Endothelial cell of umbilical vein (primary cell): ENCODE measurements around the gene MICALL1. TPM values are rescaled to one million over a fixed set of nuclear protein-coding genes. Genes with fewer than 3 reads are reported as not detected.

ENCODE experiments used
- BruUV-seq: library from RNA; stranded (reverse); fragments of 400-500 nt; replicated peaks from 2 replicates; lab custom pipeline; 2021; lab: Mats Ljungman, UMichigan
- CTCF ChIA-PET: fragments of 300-600, 350-600 bp; sonication (Branson Sonifier 250); formaldehyde crosslinking; loops from one replicate; lab custom pipeline; 2021; ENCODE audit warnings: antibody characterized with exemption, inconsistent platforms; lab: Charles Lee
- POLR2A ChIA-PET: fragments of 300-600, 350-600 bp; sonication (Branson Sonifier 250); formaldehyde crosslinking; loops from one replicate; lab custom pipeline; 2021; ENCODE audit warnings: antibody characterized with exemption, inconsistent platforms; lab: Charles Lee
- DNase-seq: peaks from one replicate; pipeline ENCODE4 v3.0.0-alpha.2; 2011; ENCODE audit warnings: low read depth, low spot score
- FAIRE-seq: peaks from 2 replicates; lab custom pipeline; 2011; peaks lifted over from hg19 to GRCh38; lab: Jason Lieb, UNC
- H2AFZ ChIP-seq: 2 replicates; pipeline ENCODE4 v1.6.0; 2012; ENCODE audit warnings: low read depth, low read length, control low read depth, inconsistent platforms
- H3K27ac ChIP-seq: 2 replicates; pipeline ENCODE4 v1.5.1; 2011; ENCODE audit warnings: low read depth, mild to moderate bottlenecking, control low read depth, low read length, moderate library complexity; ENCODE audit not compliant: insufficient read depth
- H3K27me3 ChIP-seq, 2 experiments: 2 replicates each; pipeline versions ENCODE4 v1.6.0 to v1.6.1; 2011; ENCODE audit warnings: low read length in 2 of 2, mixed read lengths in 1 of 2; ENCODE audit not compliant: control insufficient read depth in 2 of 2, insufficient read depth in 2 of 2
- H3K36me3 ChIP-seq, 2 experiments: 2 replicates in 1 of 2; 3 replicates in 1 of 2; pipeline ENCODE4 v1.5.1; 2011; ENCODE audit warnings: low read length in 2 of 2, mild to moderate bottlenecking in 1 of 2, moderate library complexity in 1 of 2; ENCODE audit not compliant: control insufficient read depth in 2 of 2, insufficient read depth in 2 of 2; ENCODE audit errors: extremely low read depth in 1 of 2
- H3K4me1 ChIP-seq: 3 replicates; pipeline ENCODE4 v1.5.1; 2011; ENCODE audit warnings: mild to moderate bottlenecking, low read length; ENCODE audit not compliant: control insufficient read depth, insufficient read depth; ENCODE audit errors: extremely low read depth
- H3K4me2 ChIP-seq: 2 replicates; pipeline ENCODE4 v1.6.1; 2011; ENCODE audit warnings: low read length, control low read depth, mixed read lengths; ENCODE audit not compliant: insufficient read depth
- H3K4me3 ChIP-seq, 3 experiments: fragments of 200-600 bp in 1 of 3; sonication (generic), shearing (Covaris generic) in 1 of 3; replicated peaks in 1 of 3; 2 replicates each; pipeline ENCODE4 v1.5.1; 2011 to 2016; ENCODE audit warnings: control low read depth in 3 of 3, low read length in 3 of 3, mild to moderate bottlenecking in 2 of 3, inconsistent platforms in 1 of 3, low read depth in 1 of 3, moderate library complexity in 1 of 3; ENCODE audit not compliant: insufficient read depth in 1 of 3
- H3K79me2 ChIP-seq: 2 replicates; pipeline ENCODE4 v1.6.0; 2012; ENCODE audit warnings: low read length, inconsistent platforms; ENCODE audit not compliant: control insufficient read depth, insufficient read depth
- H3K9ac ChIP-seq: replicated peaks from 2 replicates; pipeline ENCODE3; 2011; ENCODE audit warnings: low read length, control low read depth; ENCODE audit not compliant: insufficient read depth; ENCODE audit errors: extremely low read depth
- H3K9me1 ChIP-seq: replicated peaks from 3 replicates; pipeline ENCODE4 v1.6.0; 2011; ENCODE audit warnings: mild to moderate bottlenecking, low read length; ENCODE audit not compliant: control insufficient read depth, insufficient read depth; ENCODE audit errors: extremely low read depth
- H3K9me3 ChIP-seq: replicated peaks from 2 replicates; pipeline ENCODE4 v1.5.1; 2012; ENCODE audit warnings: low read length, inconsistent platforms; ENCODE audit not compliant: control insufficient read depth, insufficient read depth
- H4K20me1 ChIP-seq: replicated peaks from 2 replicates; pipeline ENCODE3; 2011; ENCODE audit warnings: mild to moderate bottlenecking, low read length; ENCODE audit not compliant: control insufficient read depth, insufficient read depth; ENCODE audit errors: extremely low read depth
- EZH2 ChIP-seq: IDR thresholded peaks from 2 replicates; pipeline ENCODE4 v1.6.1; 2012; ENCODE audit warnings: borderline replicate concordance, low read depth, mild to moderate bottlenecking, moderate library complexity, low read length, inconsistent platforms; ENCODE audit not compliant: severe bottlenecking
- FOS ChIP-seq: IDR thresholded peaks from 2 replicates; pipeline ENCODE4 v1.6.1; 2011; ENCODE audit warnings: mild to moderate bottlenecking, low read length, moderate library complexity, borderline replicate concordance; ENCODE audit not compliant: insufficient read depth
- GATA2 ChIP-seq: IDR thresholded peaks from 2 replicates; pipeline ENCODE4 v1.7.0; 2011; ENCODE audit warnings: low read depth, mild to moderate bottlenecking, moderate library complexity, mixed read lengths, low read length; ENCODE audit not compliant: insufficient read length, insufficient read depth
- JUN ChIP-seq: IDR thresholded peaks from 2 replicates; pipeline ENCODE4 v1.6.1; 2011; ENCODE audit warnings: borderline replicate concordance, low read depth; ENCODE audit not compliant: insufficient read length, insufficient read depth
- MYC ChIP-seq: IDR thresholded peaks from one replicate; pipeline ENCODE4 v1.6.1; 2011; ENCODE audit warnings: mild to moderate bottlenecking, low read depth, low read length
- POLR2A ChIP-seq: IDR thresholded peaks from 2 replicates; pipeline ENCODE4 v1.6.1; 2012; ENCODE audit warnings: low read depth, mild to moderate bottlenecking, control low read depth, low read length
- POLR2AphosphoS5 ChIP-seq: IDR thresholded peaks from 2 replicates; pipeline ENCODE4 v1.6.1; 2012; ENCODE audit warnings: low read depth, mild to moderate bottlenecking, control low read depth, low read length, moderate library complexity; ENCODE audit not compliant: insufficient read depth
- dilution Hi-C: fragments of 300-500 bp; cut with MboI; formaldehyde crosslinking; loops from one replicate; pipeline ENCODE4 v1.15.0; 2019; ENCODE audit warnings: low sequenced_read_pairs; ENCODE audit not compliant: extremely low pct_ligation_motif_present
- intact Hi-C: fragments of 100-400 bp; cut with micrococcal nuclease; formaldehyde crosslinking; loops from one replicate; pipeline ENCODE4 v1.10.0; 2022
- polyA plus RNA-seq, 4 experiments: library from polyadenylated mRNA; depleted of rRNA in 3 of 4; stranded (reverse) in 3 of 4; unstranded in 1 of 4; fragments of >200 nt; gene quantifications; 2 replicates each; pipeline versions ENCODE4 v1.2.1 to v1.2.3, GENCODE V29; 2011 to 2012; ENCODE audit warnings: missing spikeins in 1 of 4
- total RNA-seq: library from RNA; stranded (reverse); gene quantifications from 2 replicates; pipeline ENCODE4 v1.2.3, GENCODE V29; 2021
- TF ChIP-seq, protein P1 (sequence below): IDR thresholded peaks from 2 replicates; pipeline ENCODE4 v1.6.1; 2011; ENCODE audit not compliant: insufficient read depth, insufficient read length
- TF ChIP-seq, protein P2 (sequence below), 2 donors: IDR thresholded peaks; 1 replicate in 1 of 2; 2 replicates in 1 of 2; pipeline ENCODE4 v1.5.1; 2011; ENCODE audit warnings: low read length in 2 of 2, mild to moderate bottlenecking in 2 of 2, moderate library complexity in 2 of 2, control low read depth in 1 of 2, inconsistent platforms in 1 of 2, low read depth in 1 of 2; ENCODE audit not compliant: insufficient read depth in 1 of 2; ENCODE audit errors: extremely low read depth in 1 of 2

The MICALL1 gene
- total and polyA plus RNA-seq, 2 donors (not counting 3 experiments of a cell fraction or from before 2014, with no cell fraction given) = 23.9 to 66.9 TPM

DNA sequence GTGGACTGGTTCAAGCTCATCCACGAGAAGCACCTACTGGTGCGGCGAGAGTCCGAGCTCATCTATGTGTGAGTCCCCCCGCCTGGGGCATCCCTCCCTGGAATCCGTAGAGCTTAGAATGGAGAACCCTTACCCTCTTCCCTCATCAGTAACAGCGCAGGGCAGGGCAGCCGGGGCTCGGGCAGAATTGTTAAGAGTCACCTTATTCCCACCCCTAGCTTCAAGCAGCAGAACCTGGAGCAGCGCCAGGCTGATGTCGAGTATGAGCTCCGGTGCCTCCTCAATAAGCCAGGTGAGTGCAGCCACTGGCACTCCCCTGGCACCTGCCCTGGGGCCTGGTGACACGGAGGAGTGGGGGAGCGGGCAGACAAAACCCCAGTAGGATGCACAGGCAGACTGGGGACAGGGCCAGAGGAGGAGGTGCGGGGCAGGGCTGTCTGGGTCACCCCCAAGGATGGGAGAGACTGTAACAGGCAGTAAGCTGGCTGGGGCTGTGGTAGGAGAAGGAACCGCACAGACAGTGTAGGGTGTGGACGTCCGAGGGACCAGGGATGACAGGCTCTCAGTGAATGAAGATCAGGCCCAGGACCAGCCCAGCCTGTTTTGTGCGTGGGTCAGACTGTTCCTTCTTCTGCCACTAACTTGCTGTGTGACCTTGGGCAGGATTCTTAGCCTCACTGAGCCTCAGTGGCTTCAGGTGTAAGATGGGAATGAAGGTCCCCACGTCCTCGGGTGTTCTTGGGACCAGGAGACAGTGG is 26.9 kb downstream of the MICALL1 start:
- TF ChIP-seq JUN = no peak
- TF ChIP-seq, protein P1, sequence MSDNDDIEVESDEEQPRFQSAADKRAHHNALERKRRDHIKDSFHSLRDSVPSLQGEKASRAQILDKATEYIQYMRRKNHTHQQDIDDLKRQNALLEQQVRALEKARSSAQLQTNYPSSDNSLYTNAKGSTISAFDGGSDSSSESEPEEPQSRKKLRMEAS = no peak
- no peak for TF ChIP-seq POLR2A
- TF ChIP-seq POLR2AphosphoS5 = no peak
- TF ChIP-seq FOS = no peak
- no peak for TF ChIP-seq EZH2
- TF ChIP-seq, protein P2, sequence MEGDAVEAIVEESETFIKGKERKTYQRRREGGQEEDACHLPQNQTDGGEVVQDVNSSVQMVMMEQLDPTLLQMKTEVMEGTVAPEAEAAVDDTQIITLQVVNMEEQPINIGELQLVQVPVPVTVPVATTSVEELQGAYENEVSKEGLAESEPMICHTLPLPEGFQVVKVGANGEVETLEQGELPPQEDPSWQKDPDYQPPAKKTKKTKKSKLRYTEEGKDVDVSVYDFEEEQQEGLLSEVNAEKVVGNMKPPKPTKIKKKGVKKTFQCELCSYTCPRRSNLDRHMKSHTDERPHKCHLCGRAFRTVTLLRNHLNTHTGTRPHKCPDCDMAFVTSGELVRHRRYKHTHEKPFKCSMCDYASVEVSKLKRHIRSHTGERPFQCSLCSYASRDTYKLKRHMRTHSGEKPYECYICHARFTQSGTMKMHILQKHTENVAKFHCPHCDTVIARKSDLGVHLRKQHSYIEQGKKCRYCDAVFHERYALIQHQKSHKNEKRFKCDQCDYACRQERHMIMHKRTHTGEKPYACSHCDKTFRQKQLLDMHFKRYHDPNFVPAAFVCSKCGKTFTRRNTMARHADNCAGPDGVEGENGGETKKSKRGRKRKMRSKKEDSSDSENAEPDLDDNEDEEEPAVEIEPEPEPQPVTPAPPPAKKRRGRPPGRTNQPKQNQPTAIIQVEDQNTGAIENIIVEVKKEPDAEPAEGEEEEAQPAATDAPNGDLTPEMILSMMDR (IDR thresholded peaks at IDR 0.05; ENCODE audit: extremely low read depth in 1 of 2, insufficient read depth in 1 of 2, low read depth in 1 of 2, low read length in 2 of 2) = no peak
- no peak for TF ChIP-seq MYC
- no peak for TF ChIP-seq GATA2
- no peak for DNase-seq
- Histone ChIP-seq H3K4me3 (no peak overlapping the region), H2AFZ (no peak overlapping the region), H3K27ac (no peak overlapping the region), H3K36me3 (peaks cover 0 to 26% of the 10 kb centered on the region in 2 experiments), H3K27me3 (no peaks in the 10 kb centered on the region), H3K79me2 (no peaks in the 10 kb centered on the region), H3K4me1 (peaks cover 29% of the 10 kb centered on the region), H4K20me1 (no peaks in the 10 kb centered on the region), H3K9me1 (no peaks in the 10 kb centered on the region), H3K4me2 (no peak overlapping the region), H3K9me3 (no peaks in the 10 kb centered on the region), H3K9ac (no peak overlapping the region)
- no TSS peak for BruUV-seq
- CTCF ChIA-PET = interaction anchor here (1.6 to 4.7 kb wide), 6 partner anchors 13 to 116 kb away, joined by 5 to 48 read pairs (median 12); partner anchors contain the start of genes C22orf23, MICALL1 and POLR2F
- intact Hi-C loops = no loop called here
- FAIRE-seq = no peak
- dilution Hi-C loops = no loop called here
- POLR2A ChIA-PET = interaction anchor here (0.5 to 0.6 kb wide), 2 partner anchors 13 to 373 kb away, joined by 3 read pairs; no protein-coding TSS in a partner anchor
